ENCODE data around the gene CRYGB.

The CRYGB gene

DNA sequence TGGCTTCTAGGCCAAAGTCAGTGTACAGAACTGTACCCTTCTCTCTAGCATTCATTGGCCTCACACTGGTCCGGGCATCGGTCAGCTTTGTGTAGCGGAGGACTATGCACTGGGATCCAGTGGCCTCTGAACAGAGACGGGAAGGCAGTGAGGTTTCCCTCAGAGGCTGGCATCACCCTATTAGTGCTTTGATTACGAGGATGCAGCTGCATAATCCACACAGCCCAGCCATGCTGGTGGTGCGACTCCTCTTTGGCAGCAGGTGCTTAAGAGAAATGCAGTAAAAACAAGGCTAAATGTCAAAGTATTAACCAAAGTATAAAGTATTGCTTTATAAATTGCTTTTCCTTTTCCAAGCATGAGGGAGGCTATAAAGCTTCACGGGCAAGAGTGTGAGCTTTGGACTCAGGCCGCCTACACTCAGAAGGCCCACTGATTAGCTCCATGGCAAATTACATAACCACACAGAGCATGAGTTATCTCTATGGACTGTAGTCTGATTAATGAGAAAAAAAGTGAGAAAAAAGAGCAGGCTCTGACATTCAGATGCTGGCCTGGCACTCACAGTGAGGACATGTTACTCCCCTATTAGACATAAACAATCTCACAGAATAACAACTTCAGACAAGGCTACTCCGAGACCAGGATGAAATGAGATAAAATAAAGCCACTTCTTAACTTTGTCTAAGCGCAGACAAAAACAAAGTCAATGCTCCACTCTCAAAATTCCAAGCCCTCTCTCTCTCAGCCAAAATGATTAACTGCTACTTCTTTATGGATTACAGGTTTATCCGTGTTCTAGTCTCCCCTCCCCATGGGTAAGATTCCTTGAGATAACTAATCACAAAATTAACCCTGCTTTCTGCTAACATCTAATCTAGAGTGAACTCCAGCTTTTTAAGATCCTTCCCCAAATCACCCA is 9.9 kb downstream of the CRYGB start:
- no peak overlapping the region for H3K27ac ChIP-seq
- TF ChIP-seq, protein P1, sequence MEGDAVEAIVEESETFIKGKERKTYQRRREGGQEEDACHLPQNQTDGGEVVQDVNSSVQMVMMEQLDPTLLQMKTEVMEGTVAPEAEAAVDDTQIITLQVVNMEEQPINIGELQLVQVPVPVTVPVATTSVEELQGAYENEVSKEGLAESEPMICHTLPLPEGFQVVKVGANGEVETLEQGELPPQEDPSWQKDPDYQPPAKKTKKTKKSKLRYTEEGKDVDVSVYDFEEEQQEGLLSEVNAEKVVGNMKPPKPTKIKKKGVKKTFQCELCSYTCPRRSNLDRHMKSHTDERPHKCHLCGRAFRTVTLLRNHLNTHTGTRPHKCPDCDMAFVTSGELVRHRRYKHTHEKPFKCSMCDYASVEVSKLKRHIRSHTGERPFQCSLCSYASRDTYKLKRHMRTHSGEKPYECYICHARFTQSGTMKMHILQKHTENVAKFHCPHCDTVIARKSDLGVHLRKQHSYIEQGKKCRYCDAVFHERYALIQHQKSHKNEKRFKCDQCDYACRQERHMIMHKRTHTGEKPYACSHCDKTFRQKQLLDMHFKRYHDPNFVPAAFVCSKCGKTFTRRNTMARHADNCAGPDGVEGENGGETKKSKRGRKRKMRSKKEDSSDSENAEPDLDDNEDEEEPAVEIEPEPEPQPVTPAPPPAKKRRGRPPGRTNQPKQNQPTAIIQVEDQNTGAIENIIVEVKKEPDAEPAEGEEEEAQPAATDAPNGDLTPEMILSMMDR (conservative IDR thresholded peaks at IDR 0.05; ENCODE audit: low read depth), result no peak
- ChIA-PET POLR2A (ENCODE audit: low non-redundant PET) (no interaction called here), CTCF (no interaction called here)
- no peak for DNase-seq (ENCODE audit: low spot score)

DNA sequence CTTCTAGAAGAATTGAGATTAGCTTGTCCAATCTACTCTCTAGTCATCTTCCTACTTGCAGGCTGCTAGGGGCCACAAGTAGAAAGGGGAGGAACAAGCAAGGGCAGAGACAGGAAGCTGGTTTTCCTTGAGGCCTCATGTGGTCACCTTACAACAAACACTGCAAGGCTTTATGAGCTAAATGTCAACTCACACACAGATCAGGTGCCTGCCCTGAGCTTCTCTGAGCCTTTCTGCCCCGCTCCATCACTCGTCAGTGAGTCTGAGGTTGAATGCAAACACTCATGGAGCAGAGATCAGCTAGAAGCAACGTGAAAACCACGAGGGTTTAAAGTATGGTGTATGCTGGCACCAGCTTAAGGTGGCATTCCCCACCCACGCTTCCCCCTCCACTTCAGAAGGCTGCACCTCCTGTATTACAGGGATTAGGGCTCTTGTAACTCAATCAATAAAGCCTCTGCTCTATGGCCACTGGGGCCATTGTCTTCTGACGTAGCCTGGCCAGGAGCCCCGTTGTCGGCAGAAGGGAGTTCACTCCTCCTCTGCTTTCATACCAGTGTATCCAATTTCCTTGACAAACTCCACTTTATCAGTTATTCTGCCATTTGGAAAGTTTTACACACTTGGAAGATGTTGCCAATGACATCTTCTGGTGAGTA is 10.9 kb downstream of the CRYGB start:
- no peak for DNase-seq (ENCODE audit: low spot score)
- H3K27ac ChIP-seq, result no peak overlapping the region
- ChIA-PET CTCF (no interaction called here), POLR2A (ENCODE audit: low non-redundant PET) (no interaction called here)
- TF ChIP-seq, protein P1 (conservative IDR thresholded peaks at IDR 0.05; ENCODE audit: low read depth), result no peak

DNA sequence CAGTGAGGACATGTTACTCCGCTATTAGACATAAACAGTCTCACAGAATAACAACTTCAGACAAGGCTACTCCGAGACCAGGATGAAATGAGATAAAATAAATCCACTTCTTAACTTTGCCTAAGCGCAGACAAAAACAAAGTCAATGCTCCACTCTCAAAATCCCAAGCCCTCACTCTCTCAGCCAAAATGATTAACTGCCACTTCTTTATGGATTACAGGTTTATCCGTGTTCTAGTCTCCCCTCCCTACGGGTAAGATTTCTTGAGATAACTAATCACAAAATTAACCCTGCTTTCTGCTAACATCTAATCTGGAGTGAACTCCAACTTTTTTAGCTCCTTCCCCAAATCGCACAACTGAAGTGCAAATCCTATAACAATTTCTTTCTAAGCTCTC is 15.2 kb downstream of the CRYGB start:
- DNase-seq (ENCODE audit: low spot score), result no peak
- POLR2A ChIA-PET (ENCODE audit: low non-redundant PET), result no interaction called here

DNA sequence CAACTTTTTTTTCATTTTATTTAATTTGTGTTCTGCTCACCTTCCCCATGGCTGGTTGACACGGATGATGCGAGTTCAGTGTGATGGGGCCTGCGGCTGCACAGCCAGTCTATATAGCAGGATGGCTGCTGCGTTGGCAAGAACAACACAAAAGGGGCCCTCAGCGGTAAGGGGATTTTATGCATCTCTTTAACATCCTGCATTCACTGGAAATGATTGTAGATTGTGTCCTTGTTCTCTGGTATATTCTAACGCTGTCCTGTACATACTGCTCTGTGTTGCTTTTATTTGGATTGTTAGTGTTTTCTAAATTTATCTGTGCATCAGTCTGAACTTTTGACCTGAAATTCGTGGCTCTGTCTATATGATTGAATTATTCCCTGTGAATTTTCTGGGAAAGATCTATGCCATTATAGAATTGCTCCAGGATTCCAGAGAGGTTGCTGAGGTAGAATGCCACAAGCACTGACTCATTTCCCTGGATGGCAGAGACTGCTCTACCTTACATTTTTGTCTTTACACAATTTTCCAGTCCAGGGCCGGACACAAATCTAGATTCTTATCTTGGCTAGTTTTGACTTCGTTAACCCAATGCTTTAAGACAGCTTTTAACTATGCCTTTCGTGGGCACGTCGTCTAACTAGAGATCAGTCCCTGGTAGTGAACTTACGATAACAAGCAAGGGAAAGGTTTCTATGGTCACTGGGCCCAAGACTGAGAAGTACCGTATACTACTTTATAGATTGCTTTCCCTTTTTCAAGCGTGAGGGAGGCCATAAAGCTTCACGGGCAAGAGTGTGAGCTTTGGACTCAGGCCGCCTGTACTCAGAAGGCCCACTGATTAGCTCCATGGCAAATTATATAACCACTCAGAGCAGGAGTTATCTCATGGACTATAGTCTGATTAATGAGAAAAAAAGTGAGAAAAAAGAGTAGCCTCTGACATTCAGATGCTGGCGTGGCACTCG is 15.9 kb downstream of the CRYGB start, which contains the start of gene CRYGC:
TSS of gene CRYGC (minus strand) at position 85 of the 968 bp plus-strand sequence. CDS start at position 49, 36 bp downstream.
- ChIA-PET CTCF (interaction anchor here (0.6 kb wide), 1 partner anchor 58 kb away, joined by 3 read pairs; no protein-coding TSS in a partner anchor), POLR2A (ENCODE audit: low non-redundant PET) (no interaction called here)
- DNase-seq (ENCODE audit: low spot score), result peak; percentile 55
- TF ChIP-seq, protein P1 (conservative IDR thresholded peaks at IDR 0.05; ENCODE audit: low read depth), result no peak
- no peak within 1 kb of the TSS for H3K27ac ChIP-seq

More for the DNA sequence above, 15.2 kb downstream of the CRYGB start:
- no peak overlapping the region for H3K27ac ChIP-seq
- TF ChIP-seq, protein P1 (conservative IDR thresholded peaks at IDR 0.05; ENCODE audit: low read depth), result no peak
- CTCF ChIA-PET, result no interaction called here

DNA sequence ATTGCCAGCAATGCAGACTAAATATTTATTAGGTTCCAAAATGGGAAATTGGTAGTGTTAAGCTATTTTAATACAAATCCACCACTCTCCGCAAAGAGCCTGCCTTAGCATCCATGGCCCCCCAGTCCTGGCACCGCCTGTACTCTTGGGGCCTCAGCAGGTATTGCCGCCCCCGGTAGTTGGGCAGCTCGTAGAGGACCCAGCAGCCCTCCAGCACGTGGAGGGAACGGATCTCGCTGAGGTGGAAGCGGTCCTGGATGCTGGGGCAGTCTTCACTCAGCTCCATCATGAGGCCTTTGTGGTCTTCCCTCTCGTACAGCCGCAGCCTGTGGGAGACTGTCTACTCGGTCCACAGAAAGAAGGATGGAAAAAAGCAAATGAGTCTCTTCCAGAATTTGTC is 17.8 kb downstream of the CRYGB start:
- ChIA-PET CTCF (no interaction called here), POLR2A (ENCODE audit: low non-redundant PET) (no interaction called here)
- TF ChIP-seq, protein P1 (conservative IDR thresholded peaks at IDR 0.05; ENCODE audit: low read depth), result no peak
- no peak overlapping the region for H3K27ac ChIP-seq
- DNase-seq (ENCODE audit: low spot score), result no peak

DNA sequence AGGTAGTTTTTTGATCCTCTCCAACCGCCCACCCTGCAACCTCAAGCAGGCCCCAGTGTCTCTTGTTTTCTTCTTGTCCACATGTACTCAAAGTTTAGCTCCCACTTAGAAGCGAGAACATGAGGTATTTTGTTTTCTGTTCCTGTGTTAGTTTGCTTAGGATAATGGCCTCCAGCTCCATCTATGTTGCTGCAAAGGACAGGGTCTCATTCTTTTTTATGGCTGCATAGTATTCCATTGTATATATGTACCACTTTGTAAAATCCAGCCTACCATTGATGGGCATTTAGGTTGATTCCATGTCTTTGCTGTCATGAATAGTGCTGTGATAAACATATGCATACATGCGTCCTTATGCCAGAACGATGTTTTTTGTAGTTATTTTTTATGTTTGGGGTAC is 18.9 kb downstream of the CRYGB start:
- CTCF ChIA-PET, result interaction anchor here (0.7 kb wide), 1 partner anchor 1467 kb away, joined by 3 read pairs; no protein-coding TSS in a partner anchor

More for the DNA sequence above, 18.9 kb downstream of the CRYGB start:
- POLR2A ChIA-PET (ENCODE audit: low non-redundant PET), result no interaction called here
- no peak for DNase-seq (ENCODE audit: low spot score)
- TF ChIP-seq, protein P1 (conservative IDR thresholded peaks at IDR 0.05; ENCODE audit: low read depth), result no peak
- no peak overlapping the region for H3K27ac ChIP-seq

All from RWPE1 (cell line).